CD1c-positive myeloid dendritic cell (primary cell): ENCODE results near the gene CTNS.
A peak's percentile ranks its signal among the peaks of the same experiment; 100 is the strongest.
"Not testable (repeated sequence)": the region's sequence is repeated elsewhere in the genome, so short reads cannot be mapped to it uniquely, and the experiment has no call there.

ENCODE experiments used
- DNase-seq: peaks from one replicate; pipeline ENCODE4 v3.0.0-alpha.2; 2016; ENCODE audit errors: extremely low spot score

Gene CTNS

GRCh38 chr17:3682033-3682432 is 45.5 kb downstream of the CTNS start:
- DNase-seq, result no peak

DNA sequence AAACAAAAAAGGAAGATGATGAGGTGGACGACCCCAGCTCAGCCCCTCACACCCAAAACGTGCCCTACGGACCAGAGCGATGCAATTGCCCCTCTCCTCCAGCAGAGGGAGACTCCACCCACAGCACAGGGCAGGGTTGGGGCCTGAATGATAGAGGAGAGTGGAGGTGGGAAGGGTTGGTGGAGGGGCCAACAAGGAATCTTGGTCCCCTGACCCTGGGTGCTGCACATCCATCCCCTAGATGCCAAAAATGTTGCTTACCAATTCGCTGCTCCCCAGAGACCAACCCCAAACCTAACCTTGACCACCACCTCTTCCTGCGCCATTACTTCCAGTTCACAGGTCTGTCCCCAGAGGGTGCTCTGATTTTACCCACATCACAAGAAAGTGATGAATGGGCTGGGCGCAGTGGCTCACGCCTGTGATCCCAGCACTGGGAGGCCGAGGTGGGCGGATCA is 46.5 kb downstream of the CTNS start:
- peak; percentile 68 for DNase-seq

GRCh38 chr17:3685174-3685573 is 48.6 kb downstream of the CTNS start:
- no peak for DNase-seq

DNA sequence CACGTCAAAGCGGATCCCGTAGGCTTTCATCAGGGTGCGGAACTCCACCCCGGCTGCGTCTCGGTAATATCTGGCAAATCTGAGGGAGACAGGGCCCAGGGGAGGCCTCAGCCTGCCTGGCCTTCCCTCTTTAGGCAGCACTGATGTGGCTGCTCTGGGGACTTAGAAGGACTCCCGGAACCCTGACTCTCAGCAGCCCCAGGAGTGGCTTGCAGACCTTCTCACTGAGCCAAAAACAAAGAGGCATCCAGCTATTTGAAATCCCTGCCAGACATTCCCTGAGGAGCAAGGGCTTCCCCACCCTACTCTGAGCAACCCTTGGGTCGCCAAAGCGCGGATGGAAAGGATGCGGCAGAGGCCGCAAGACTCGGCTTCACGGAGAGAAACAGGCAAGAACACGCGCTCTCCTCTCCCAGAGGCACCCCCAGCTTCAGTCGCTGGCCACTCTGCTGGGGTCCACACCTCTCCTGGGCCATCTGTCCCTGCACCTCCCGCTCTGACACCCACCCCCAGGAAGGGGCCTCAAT is 51.5 kb downstream of the CTNS start:
- no peak for DNase-seq

DNA sequence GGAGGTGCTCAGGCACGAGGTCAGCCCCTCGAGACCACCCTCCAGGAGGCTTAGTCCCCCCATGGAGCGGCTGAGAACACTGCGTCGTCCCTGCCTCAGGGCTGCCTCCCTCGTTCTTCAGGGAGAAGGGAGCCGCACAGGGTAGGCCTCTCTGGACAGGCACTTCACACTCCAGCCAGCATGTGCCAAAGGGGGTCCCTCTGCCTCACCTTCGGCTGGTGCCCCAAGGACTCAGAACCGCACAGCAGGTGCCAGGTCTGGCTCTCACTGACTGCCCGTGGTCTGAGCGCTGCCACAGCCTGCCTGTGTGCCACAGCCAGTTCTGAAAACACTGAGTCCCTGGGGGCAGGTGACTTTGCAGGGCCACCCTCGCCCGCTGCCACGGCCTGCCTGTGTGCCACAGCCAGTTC is 52.3 kb downstream of the CTNS start:
- DNase-seq, result no peak

GRCh38 chr17:3689262-3690093 is 52.9 kb downstream of the CTNS start:
- DNase-seq, result no peak

GRCh38 chr17:3690094-3690715 is 53.6 kb downstream of the CTNS start:
- DNase-seq, result no peak

DNA sequence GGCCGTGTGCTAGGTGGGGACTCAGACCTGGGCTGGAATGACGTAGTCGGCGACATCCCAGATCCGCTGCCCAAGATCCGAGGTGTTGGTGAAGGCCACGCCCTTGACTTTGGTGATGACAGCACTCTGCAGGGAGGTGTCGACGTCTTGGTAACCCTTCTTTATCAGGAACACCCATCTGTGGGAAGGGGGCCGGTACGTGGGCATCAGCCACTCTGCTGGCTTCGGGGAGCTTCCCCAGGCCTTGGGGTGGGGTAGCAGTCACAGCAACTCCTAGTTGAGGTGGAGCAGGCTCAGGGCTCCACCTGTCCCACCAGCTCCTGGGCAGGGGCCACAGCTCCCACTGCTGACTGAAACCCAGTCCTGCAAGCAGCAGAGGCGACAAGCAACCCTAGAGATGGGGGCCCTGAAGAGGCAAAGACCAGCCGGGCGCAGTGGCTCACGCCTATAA is 55.1 kb downstream of the CTNS start:
- DNase-seq, result no peak

GRCh38 chr17:3692346-3692745 is 55.8 kb downstream of the CTNS start:
- DNase-seq, result no peak

- DNase-seq, result no peak
Observed at GRCh38 chr17:3693141-3693540, 56.6 kb downstream of the CTNS start.

- DNase-seq, result no peak
Observed at GRCh38 chr17:3693829-3694231, 57.3 kb downstream of the CTNS start.

DNA sequence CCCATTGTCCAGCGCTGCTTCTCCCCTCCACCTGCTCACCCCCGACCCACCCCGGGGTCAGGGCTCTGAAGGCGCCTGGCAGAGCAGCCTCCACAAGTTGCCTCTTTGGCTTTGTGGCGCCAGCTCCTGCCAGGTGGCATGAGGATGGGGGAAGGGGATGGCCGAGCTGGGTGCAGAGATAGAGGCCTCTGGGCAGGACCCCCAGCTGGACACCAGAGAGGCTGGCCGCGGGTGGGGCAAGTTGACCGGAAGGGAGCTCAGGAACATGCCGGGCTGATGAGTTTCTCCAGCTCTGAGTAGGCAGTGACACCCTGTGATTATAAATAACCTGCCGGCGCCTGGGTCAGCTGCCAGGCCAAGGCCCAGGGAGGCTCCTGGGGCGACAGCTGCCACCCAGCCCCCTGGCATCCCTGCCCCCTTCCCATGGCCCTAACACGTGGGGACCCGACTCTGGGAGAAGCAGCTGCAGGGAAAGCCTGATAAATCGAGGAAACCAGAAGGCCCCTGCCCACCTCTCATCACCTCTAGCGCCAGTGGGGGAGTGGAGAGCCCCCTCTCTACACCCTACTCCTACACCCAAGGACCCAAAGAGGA is 58.7 kb downstream of the CTNS start:
- DNase-seq, result no peak

- peak; percentile 64 for DNase-seq
Observed at GRCh38 chr17:3695723-3696411, 59.3 kb downstream of the CTNS start, which contains the start of gene P2RX5. P2RX5 (minus strand) TSS chr17:3696155; CDS start chr17:3696005, 150 bp downstream.

- DNase-seq, result no peak
Observed at GRCh38 chr17:3697103-3697476, 60.5 kb downstream of the CTNS start.

DNA sequence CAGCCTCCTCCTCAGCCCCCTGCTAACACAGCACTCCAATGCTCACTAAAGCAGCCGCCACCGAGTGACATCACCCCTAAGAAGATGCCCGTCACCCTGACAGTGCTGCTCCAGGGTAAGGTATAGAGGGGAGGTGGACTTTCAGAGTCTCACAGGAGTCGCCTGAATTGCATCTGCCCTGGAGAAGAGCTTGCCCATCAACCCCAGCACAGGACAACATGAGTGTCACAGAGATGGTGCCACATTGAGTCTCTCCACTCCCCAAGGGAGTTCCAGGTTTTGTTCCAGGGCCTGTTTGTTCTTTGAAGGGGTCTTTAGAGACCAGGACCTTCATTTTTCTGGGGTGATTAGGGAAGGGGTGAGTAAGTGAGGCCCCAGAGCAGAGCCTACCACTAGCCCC is 61.6 kb downstream of the CTNS start:
- no peak for DNase-seq

DNA sequence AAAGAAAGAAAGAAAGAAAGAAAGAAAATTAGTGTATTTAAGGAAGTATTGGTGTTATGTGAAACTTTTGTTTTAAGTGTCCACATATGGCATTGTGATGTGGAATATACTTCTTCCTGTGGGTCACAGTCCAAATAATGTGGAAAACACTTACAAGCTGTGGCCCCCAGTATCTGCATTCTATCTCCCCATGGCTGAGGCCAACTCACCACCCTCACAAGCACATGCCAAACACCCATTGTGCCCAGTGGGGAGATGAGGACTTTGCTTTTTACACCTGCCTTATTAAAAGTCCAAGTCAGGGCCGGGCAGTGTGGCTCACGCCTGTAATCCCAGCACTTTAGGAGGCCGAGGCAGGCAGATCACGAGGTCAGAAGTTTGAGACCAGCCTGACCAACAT is 63.4 kb downstream of the CTNS start:
- no peak for DNase-seq

GRCh38 chr17:3702041-3702539 is 65.5 kb downstream of the CTNS start:
- not testable (repeated sequence) for DNase-seq

- DNase-seq, result no peak
Observed at GRCh38 chr17:3704931-3705717, 68.6 kb downstream of the CTNS start.

- DNase-seq, result not testable (repeated sequence)
Observed at GRCh38 chr17:3705718-3705984, 69.1 kb downstream of the CTNS start.

- no peak for DNase-seq
Observed at GRCh38 chr17:3708366-3708765, 71.8 kb downstream of the CTNS start.

- peak; percentile 92 for DNase-seq
Observed at GRCh38 chr17:3710951-3711383, 74.4 kb downstream of the CTNS start.
